Ascending aorta (tissue), 2 donors: ENCODE results near the gene RCN1. TPM values are rescaled to one million over a fixed set of nuclear protein-coding genes. Genes with fewer than 3 reads are reported as not detected.
"Not testable (repeated sequence)": the region's sequence is repeated elsewhere in the genome, so short reads cannot be mapped to it uniquely, and the experiment has no call there.

Experiments used
- DNase-seq, 2 donors: peaks; one replicate each; pipeline ENCODE4 v3.0.0-alpha.2; 2019; ENCODE audit warnings: low spot score in 2 of 2
- H3K27ac ChIP-seq, 2 donors: fragments of 200-600 bp; sonication (generic); one replicate each; pipeline ENCODE4 v1.5.1; 2016 to 2017; ENCODE audit warnings: mild to moderate bottlenecking in 1 of 2
- H3K27me3 ChIP-seq: fragments of 200-600 bp; sonication (generic); one replicate; pipeline ENCODE4 v1.5.1; 2017
- H3K36me3 ChIP-seq, 2 donors: fragments of 200-600 bp; sonication (generic); one replicate each; pipeline ENCODE4 v1.5.1; 2016
- H3K4me1 ChIP-seq, 2 donors: fragments of 200-600 bp; sonication (generic); one replicate each; pipeline ENCODE4 v1.5.1; 2016 to 2017; ENCODE audit warnings: mild to moderate bottlenecking in 1 of 2
- H3K4me3 ChIP-seq, 2 donors: fragments of 200-600 bp; sonication (generic); one replicate each; pipeline ENCODE4 v1.5.1; 2016 to 2017; ENCODE audit warnings: mild to moderate bottlenecking in 1 of 2
- H3K9me3 ChIP-seq, 2 donors: fragments of 200-600 bp; sonication (generic); one replicate each; pipeline ENCODE4 v1.5.1; 2016
- intact Hi-C: fragments of 100-400 bp; cut with DNase I; formaldehyde crosslinking; loops from one replicate; pipeline ENCODE4 v1.15.1; 2023
- total RNA-seq: library from RNA; depleted of rRNA; stranded (reverse); fragments of >200 nt; gene quantifications from one replicate; pipeline ENCODE4 v1.1.0, GENCODE V29; 2016
- TF ChIP-seq, protein P1 (sequence below), 3 experiments: fragments of 200-600 bp in 2 of 3; fragments of 450-650 bp in 1 of 3; sonication (generic) in 2 of 3; IDR thresholded peaks; one replicate each; pipeline ENCODE4 v1.5.1; 2016 to 2019; ENCODE audit warnings: antibody characterized with exemption in 3 of 3, mild to moderate bottlenecking in 1 of 3, moderate library complexity in 1 of 3

RCN1 gene
- total RNA-seq, 1 donor from 2014 or later = 85.0 TPM

DNA sequence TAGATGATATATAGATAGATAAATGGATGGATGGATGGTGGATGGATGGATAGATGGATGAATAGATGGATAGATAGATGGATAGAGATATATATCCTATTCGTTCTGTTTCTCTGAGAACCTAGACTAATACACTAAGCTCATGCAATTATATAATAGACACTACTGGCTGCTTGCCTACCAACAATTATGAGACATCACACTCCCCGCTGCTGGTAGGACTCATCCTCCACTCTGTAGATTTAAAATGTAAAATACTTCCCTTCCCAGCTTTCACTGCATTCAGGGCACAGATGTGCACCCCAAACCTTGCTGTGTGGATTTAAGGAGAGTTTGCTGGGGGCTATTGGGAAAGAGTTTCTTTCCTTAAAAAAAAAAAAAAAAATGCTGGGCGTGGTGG, 28.3 kb upstream of the RCN1 start:
- no peaks in the 10 kb centered on the region for H3K4me1 ChIP-seq
- TF ChIP-seq, protein P1, sequence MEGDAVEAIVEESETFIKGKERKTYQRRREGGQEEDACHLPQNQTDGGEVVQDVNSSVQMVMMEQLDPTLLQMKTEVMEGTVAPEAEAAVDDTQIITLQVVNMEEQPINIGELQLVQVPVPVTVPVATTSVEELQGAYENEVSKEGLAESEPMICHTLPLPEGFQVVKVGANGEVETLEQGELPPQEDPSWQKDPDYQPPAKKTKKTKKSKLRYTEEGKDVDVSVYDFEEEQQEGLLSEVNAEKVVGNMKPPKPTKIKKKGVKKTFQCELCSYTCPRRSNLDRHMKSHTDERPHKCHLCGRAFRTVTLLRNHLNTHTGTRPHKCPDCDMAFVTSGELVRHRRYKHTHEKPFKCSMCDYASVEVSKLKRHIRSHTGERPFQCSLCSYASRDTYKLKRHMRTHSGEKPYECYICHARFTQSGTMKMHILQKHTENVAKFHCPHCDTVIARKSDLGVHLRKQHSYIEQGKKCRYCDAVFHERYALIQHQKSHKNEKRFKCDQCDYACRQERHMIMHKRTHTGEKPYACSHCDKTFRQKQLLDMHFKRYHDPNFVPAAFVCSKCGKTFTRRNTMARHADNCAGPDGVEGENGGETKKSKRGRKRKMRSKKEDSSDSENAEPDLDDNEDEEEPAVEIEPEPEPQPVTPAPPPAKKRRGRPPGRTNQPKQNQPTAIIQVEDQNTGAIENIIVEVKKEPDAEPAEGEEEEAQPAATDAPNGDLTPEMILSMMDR (IDR thresholded peaks at IDR 0.05) = no peak
- intact Hi-C loops = no loop called here
- H3K9me3 ChIP-seq = no peaks in the 10 kb centered on the region
- H3K27me3 ChIP-seq = no peaks in the 10 kb centered on the region
- no peak for DNase-seq
- H3K4me3 ChIP-seq = no peak overlapping the region
- H3K27ac ChIP-seq = no peak overlapping the region
- H3K36me3 ChIP-seq = no peaks in the 10 kb centered on the region

GRCh38 chr11:32063031-32063430, 27.8 kb upstream of the RCN1 start:
- DNase-seq, intact Hi-C loops, H3K4me3 ChIP-seq, H3K27ac ChIP-seq, H3K36me3 ChIP-seq, H3K27me3 ChIP-seq, H3K4me1 ChIP-seq, H3K9me3 ChIP-seq: not testable (repeated sequence)

DNA sequence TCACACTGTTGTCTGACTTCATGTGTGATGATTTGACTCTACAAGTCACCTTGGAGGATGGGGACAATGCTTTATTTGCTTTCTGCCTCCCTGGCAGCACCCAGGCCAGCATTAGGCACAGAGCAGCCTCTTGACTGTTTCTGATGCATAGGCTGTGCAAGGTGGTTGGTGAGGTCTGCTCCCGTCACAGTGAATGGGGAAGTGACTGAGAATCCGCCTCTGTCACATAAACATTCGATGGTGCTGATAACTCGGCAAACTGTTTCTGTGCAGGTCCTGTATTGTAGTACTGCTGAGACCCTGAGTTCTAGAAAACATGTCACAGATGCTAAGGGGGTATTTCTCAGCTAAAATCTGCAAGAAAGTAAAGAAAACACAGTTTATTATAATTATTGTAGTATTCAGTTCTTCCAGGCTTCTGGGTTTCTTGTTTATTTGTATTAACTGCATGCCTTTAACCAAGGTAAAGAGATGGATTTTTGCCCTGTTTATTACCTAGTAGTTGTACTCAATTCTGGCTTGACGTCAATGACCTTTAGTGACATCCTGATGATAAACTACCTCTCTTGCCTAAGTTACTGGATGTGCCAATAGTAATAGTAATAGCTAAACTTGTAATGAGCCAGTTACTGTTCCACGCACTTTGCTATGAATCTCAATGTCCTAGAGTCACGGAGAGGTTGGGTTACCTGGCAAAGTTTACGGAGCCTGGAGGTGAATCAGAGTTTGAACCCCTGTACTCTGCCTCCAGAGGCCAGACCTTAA, 24.8 kb upstream of the RCN1 start:
- intact Hi-C loops = no loop called here
- H3K36me3 ChIP-seq = no peaks in the 10 kb centered on the region
- no peaks in the 10 kb centered on the region for H3K27me3 ChIP-seq
- H3K9me3 ChIP-seq = no peaks in the 10 kb centered on the region
- DNase-seq = no peak
- H3K4me3 ChIP-seq = no peak overlapping the region
- no peak overlapping the region for H3K27ac ChIP-seq
- H3K4me1 ChIP-seq = no peaks in the 10 kb centered on the region
- TF ChIP-seq, protein P1 (IDR thresholded peaks at IDR 0.05) = no peak

DNA sequence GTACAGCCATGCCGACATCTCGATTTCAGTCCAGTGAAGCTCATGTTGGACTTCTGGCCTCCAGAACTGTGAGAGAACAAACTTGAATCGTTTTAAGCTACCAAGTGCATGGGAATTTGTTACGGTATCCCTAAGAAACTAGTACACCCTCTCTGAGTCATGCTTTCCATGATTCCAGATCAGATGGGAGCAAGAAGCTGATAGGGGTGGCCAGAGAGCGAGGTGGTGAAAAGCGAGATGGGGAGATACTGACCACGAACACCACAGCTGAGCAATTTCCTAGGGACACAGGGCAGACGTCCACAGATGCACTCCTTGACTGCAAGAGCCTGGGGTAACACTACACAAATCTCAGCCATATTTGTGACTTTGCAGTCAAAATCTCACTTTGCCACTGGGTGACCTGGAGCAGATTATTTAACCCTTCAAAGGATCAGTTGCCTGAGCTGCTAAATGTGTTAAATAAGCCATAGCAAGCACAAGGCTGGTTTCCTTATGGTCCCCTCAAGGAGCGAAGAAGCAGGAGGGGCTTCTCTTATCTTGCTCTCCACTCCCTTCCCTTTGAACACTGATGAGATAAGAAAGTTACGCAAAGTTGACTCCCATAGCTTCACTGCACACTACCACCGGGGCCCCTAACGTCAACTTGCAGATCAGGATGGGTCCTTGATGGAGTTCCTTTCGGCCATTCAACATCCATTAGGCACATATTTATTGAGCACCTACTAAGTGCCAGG, 22.6 kb upstream of the RCN1 start:
- Histone ChIP-seq H3K9me3 (no peaks in the 10 kb centered on the region), H3K27ac (no peak overlapping the region), H3K4me1 (no peaks in the 10 kb centered on the region), H3K27me3 (no peaks in the 10 kb centered on the region), H3K36me3 (no peaks in the 10 kb centered on the region), H3K4me3 (no peak overlapping the region)
- intact Hi-C loops = no loop called here
- TF ChIP-seq, protein P1 (IDR thresholded peaks at IDR 0.05) = no peak
- DNase-seq = no peak

GRCh38 chr11:32069361-32070058, 21.4 kb upstream of the RCN1 start:
- TF ChIP-seq, protein P1 (IDR thresholded peaks at IDR 0.05) = no peak
- Histone ChIP-seq H3K27ac (no peak overlapping the region), H3K9me3 (no peaks in the 10 kb centered on the region), H3K27me3 (no peaks in the 10 kb centered on the region), H3K4me1 (no peaks in the 10 kb centered on the region), H3K36me3 (no peaks in the 10 kb centered on the region), H3K4me3 (no peak overlapping the region)
- intact Hi-C loops = no loop called here
- no peak for DNase-seq

DNA sequence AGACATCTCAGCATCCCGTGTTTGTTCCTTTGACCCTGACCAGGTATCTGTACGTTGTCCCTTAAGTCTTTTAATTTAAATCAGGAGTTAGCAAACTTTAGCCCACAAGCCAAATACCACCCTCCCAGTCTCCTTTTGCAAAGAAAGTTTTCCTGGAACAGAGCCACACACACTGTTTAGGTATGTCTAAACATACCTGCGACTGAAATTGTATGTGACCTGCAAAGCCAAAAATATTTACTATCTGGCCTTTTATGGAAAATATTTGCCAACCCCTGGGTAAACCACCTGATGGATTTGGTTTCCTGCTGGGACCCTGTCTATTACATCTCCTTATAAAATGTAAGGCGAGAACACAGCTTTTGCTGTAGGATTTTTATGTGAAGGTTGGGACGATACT, 20.2 kb upstream of the RCN1 start:
- intact Hi-C loops = no loop called here
- TF ChIP-seq, protein P1 (IDR thresholded peaks at IDR 0.05) = no peak

More for the DNA sequence above, 20.2 kb upstream of the RCN1 start:
- Histone ChIP-seq H3K27me3 (no peaks in the 10 kb centered on the region), H3K27ac (no peak overlapping the region), H3K36me3 (no peaks in the 10 kb centered on the region), H3K4me3 (no peak overlapping the region), H3K4me1 (no peaks in the 10 kb centered on the region), H3K9me3 (no peaks in the 10 kb centered on the region)
- DNase-seq = no peak
